Activated T-cell treated with anti-CD3 and anti-CD28 coated beads, Interleukin-2, amount 50 U/mL, for 4 hours (primary cell): ENCODE measurements around the gene OCA2. TPM values are rescaled to one million over a fixed set of nuclear protein-coding genes. Genes with fewer than 3 reads are reported as not detected.
"Not testable (repeated sequence)": the region's sequence is repeated elsewhere in the genome, so short reads cannot be mapped to it uniquely, and the experiment has no call there.

Experiments used
- ATAC-seq, 2 donors: fragments of 200-7000 bp; cut with Tn5 transposase; one replicate each; pipeline ENCODE4 v1.10.0; 2021
- DNase-seq: peaks from one replicate; pipeline ENCODE4 v3.0.0-alpha.2; 2020
- H3K27me3 Mint-ChIP-seq: one replicate; pipeline ENCODE4 v1.8.0; 2021; ENCODE audit warnings: low read depth, mixed read lengths
- H3K36me3 Mint-ChIP-seq: one replicate; pipeline ENCODE4 v1.8.0; 2022; ENCODE audit warnings: mixed read lengths; ENCODE audit not compliant: insufficient read depth
- H3K4me1 Mint-ChIP-seq: one replicate; pipeline ENCODE4 v1.8.0; 2021; ENCODE audit warnings: low read depth, mixed read lengths
- H3K4me3 Mint-ChIP-seq: one replicate; pipeline ENCODE4 v1.8.0; 2021; ENCODE audit warnings: mild to moderate bottlenecking, moderate library complexity, mixed read lengths
- H3K9me3 Mint-ChIP-seq: one replicate; pipeline ENCODE4 v1.8.0; 2021; ENCODE audit warnings: mixed read lengths
- total RNA-seq, 3 donors: library from RNA; stranded (reverse); gene quantifications; one replicate each; pipeline ENCODE4 v1.2.1, GENCODE V29; 2021

Gene OCA2
- total RNA-seq, 3 donors from 2014 or later: not detected

DNA sequence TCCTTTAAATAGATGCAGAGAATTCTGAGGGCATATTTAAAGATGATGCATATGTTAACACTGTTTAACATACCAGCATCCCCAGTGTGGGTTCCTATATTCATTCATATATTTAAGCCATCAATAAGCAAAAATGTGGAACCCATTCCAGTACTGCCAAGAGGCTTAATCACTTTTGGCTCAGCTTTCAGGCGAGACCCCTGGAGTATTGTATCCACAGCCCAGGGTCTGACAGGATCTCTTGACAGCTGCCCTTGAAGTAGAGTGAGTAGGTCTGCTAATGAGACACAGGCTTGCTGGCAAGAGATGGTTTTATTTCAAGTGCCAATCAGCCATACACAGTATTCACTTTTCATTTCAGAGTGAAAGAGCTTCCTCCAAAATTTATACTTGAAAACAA is 367.3 kb downstream of the OCA2 start:
- Mint-ChIP-seq H3K4me3 (no peak overlapping the region), H3K9me3 (peaks cover 20% of the 10 kb centered on the region), H3K36me3 (peaks cover 2% of the 10 kb centered on the region), H3K4me1 (no peaks in the 10 kb centered on the region), H3K27me3 (no peaks in the 10 kb centered on the region)
- no peak for ATAC-seq
- no peak for DNase-seq

DNA sequence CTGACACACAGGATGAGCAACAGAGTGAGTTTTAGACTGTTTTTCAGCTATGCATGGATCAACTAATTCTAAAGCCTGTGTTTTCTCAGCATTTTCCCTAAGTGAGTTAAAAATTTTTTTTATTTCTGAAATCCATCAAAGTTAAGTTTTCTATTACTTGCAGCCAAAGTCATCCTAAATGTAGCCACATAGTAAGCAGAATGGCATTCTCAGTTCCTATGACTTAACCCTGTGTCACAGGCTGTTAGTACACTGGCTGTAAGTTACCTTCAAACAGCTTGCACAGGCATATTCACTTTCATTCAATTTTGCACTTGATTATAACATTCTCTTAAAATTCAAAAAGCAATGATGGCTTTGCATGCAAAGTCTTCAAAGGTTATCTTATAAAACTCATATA is 368.2 kb downstream of the OCA2 start:
- DNase-seq (no peak), ATAC-seq (no peak)
- Mint-ChIP-seq H3K9me3 (peaks cover 20% of the 10 kb centered on the region), H3K4me3 (no peak overlapping the region), H3K27me3 (no peaks in the 10 kb centered on the region), H3K4me1 (no peaks in the 10 kb centered on the region), H3K36me3 (peaks cover 2% of the 10 kb centered on the region)

DNA sequence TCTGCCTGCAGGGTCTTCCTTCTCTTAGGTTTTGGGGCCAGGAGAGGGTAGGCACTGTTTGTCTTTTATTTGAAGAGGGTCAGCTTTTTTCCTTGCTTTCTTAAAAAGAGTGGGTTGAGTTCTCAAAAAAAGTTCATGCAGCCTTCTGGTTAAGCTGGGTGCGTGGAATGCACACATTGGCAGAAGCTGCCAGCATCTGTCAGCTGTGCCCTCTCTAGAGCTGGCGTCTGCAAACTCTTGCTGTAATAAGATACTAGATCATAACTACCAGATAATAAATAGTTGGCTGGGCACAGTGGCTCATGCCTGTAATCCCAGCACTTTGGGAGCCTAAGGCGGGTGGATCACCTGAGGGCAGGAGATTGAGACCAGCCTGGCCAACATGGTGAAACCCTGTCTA is 373.4 kb downstream of the OCA2 start:
- no peaks in the 10 kb centered on the region for H3K36me3 Mint-ChIP-seq
- no peak overlapping the region for H3K4me3 Mint-ChIP-seq
- no peaks in the 10 kb centered on the region for H3K4me1 Mint-ChIP-seq
- DNase-seq (no peak), ATAC-seq (no peak)
- no peaks in the 10 kb centered on the region for H3K9me3 Mint-ChIP-seq
- H3K27me3 Mint-ChIP-seq: no peaks in the 10 kb centered on the region

DNA sequence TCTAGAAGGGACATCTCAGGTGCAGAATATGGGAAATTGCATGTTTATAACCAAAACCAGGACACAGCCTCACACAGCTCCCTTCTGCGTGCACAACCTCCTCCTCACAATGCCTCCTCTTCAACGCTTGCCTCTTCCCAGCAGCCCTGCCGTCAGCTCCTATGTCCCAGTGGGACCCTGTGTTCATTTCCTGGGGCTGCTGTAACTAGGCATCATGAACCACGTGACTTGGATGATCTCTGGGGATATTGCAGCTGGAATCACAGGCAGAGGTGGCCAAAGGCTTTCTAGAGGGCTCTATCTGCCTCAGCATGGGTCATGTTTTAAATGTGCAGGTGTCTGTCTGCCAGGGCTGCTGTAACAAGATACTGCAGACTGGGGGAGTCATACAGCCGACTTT is 375.3 kb downstream of the OCA2 start:
- no peaks in the 10 kb centered on the region for H3K27me3 Mint-ChIP-seq
- no peaks in the 10 kb centered on the region for H3K4me1 Mint-ChIP-seq
- ATAC-seq (no peak), DNase-seq (no peak)
- H3K4me3 Mint-ChIP-seq: no peak overlapping the region
- H3K9me3 Mint-ChIP-seq: peaks cover 3% of the 10 kb centered on the region
- no peaks in the 10 kb centered on the region for H3K36me3 Mint-ChIP-seq

DNA sequence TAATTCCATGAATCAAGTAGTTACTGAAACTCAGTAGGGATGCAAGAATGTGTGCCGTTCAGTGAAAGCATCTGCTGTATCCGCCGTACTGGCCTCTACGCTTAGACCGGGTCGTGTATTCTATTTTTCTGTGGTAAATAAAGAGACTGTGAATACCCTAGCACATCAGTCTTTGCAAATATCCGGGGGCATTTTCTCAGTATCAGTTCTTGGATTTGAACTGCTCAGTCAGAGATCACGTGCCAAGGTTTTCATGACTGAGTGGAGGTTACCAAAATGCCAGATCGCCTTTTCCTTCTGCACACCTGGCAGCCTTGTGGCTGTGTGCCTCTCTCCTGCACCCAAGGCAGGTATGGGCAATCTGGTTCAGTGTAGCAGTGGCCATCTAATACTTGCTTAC is 377.0 kb downstream of the OCA2 start:
- H3K4me1 Mint-ChIP-seq: no peaks in the 10 kb centered on the region
- no peak for ATAC-seq
- H3K36me3 Mint-ChIP-seq: no peaks in the 10 kb centered on the region
- no peak overlapping the region for H3K4me3 Mint-ChIP-seq
- H3K27me3 Mint-ChIP-seq: no peaks in the 10 kb centered on the region
- peaks cover 13% of the 10 kb centered on the region for H3K9me3 Mint-ChIP-seq
- DNase-seq: no peak

DNA sequence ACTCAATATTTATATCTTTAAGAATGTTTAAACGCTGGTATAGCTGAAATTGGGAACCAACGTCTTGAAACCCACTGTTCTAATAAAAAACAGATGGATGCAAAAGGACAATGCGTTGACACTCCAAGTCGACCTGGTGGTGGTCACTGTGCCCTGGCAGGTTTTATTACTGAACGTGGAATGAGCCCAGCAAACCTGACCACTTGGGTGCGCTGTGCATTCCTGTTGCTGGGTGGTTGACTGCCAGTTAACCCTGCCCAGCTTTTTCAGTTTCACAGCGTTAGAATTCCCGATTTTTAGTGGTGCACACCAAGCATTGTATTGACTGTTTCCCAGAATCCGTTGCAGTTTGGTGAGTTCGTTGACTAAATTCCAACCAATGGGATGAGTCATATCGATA is 384.4 kb downstream of the OCA2 start:
- ATAC-seq (no peak), DNase-seq (no peak)
- no peaks in the 10 kb centered on the region for H3K36me3 Mint-ChIP-seq
- H3K27me3 Mint-ChIP-seq: no peaks in the 10 kb centered on the region
- no peak overlapping the region for H3K4me3 Mint-ChIP-seq
- no peaks in the 10 kb centered on the region for H3K4me1 Mint-ChIP-seq
- peaks cover 39% of the 10 kb centered on the region for H3K9me3 Mint-ChIP-seq

DNA sequence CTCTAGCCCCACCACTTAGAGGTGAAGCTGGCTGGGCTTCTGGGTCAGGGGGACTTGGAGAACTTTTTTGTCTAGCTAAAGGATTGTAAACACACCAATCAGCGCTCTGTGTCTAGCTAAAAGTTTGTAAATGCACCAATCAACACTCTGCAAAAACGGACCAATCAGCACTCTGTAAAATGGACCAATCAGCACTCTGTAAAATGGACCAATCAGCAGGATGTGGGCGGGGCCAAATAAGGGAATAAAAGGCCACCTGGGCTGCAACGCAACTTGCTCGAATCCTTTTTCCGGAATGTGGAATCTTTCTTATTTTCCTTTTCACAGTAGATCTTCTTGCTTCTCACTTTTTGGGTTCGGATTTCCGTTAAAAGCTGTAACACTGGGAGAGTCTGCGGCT is 385.3 kb downstream of the OCA2 start:
- ATAC-seq, H3K4me1 Mint-ChIP-seq, H3K27me3 Mint-ChIP-seq, H3K36me3 Mint-ChIP-seq, H3K4me3 Mint-ChIP-seq, DNase-seq: not testable (repeated sequence)
- peaks cover 42% of the 10 kb centered on the region for H3K9me3 Mint-ChIP-seq

DNA sequence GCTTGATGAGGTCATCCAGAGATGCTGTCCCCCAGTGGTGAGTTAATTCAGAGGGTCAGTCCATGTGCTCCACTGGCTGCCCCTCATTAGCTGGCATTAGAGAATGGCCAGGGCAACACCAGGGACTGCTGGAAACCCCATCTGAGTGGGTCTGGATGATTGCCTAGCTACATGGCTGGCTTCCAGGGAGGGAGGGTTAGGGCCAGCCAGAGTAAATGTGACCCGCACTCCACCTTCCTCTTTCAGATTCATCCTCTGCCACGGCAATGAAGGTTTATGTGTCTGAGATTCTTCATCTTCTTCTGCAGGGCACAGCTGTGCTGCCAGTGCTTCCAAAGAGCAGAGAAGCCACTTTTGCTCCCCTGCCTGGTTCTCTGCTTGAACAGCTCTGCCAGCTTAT is 391.9 kb downstream of the OCA2 start:
- H3K4me3 Mint-ChIP-seq: no peak overlapping the region
- no peaks in the 10 kb centered on the region for H3K36me3 Mint-ChIP-seq
- peaks cover 25% of the 10 kb centered on the region for H3K9me3 Mint-ChIP-seq
- ATAC-seq: no peak
- DNase-seq: no peak
- no peaks in the 10 kb centered on the region for H3K4me1 Mint-ChIP-seq
- H3K27me3 Mint-ChIP-seq: no peaks in the 10 kb centered on the region

DNA sequence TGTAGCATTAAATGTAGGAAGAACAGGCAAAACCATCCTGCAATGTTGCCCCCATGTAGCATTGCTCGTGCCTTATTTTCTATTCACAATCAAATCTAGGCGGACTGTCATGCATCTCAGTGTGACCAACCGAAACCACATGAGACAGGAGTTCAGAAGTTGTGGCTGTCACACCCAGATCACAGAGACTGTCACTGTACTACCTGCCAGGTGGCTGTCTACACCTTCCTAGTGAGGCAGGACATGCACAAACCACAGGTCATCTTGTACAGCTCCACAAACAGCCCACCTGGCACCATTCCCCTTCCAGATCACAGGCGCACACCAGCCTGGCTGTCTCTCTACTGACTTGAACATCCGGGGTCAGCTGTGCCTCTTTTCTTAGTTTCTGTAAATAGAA is 392.8 kb downstream of the OCA2 start:
- no peak overlapping the region for H3K4me3 Mint-ChIP-seq
- H3K27me3 Mint-ChIP-seq: no peaks in the 10 kb centered on the region
- H3K4me1 Mint-ChIP-seq: no peaks in the 10 kb centered on the region
- H3K36me3 Mint-ChIP-seq: no peaks in the 10 kb centered on the region
- no peak for ATAC-seq
- peaks cover 22% of the 10 kb centered on the region for H3K9me3 Mint-ChIP-seq
- DNase-seq: no peak

DNA sequence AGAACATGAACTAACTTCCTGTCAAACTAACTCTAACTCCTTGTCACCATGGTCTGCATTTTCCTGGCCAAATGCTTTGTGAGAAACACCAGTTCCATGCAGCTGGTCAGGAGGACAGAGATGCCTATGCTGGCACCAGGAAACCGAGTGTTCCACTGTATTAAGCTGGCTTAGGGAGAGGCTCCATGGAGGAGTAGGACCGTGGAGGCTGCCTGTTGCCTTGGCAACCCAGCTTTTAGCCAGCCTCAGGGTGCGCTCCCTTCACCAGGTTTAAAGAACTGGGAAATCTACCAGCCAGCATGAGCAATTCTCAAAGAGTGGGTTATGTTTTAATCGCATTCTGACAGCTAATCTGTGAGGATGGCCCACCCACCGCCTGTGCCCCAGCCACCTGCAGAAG is 394.1 kb downstream of the OCA2 start:
- H3K9me3 Mint-ChIP-seq: peaks cover 13% of the 10 kb centered on the region
- no peaks in the 10 kb centered on the region for H3K36me3 Mint-ChIP-seq
- DNase-seq (no peak), ATAC-seq (no peak)
- no peaks in the 10 kb centered on the region for H3K4me1 Mint-ChIP-seq
- H3K4me3 Mint-ChIP-seq: no peak overlapping the region
- H3K27me3 Mint-ChIP-seq: no peaks in the 10 kb centered on the region

Other genes starting within 250 kb of the OCA2 start
- 10 to 100 TPM; 20.3 to 27.8 (median 23.5) TPM for gene HERC2, start 222.9 kb upstream of the OCA2 start, total RNA-seq